IMR-90 (cell line): ENCODE data around the gene MARS1. TPM values are rescaled to one million over a fixed set of nuclear protein-coding genes. Genes with fewer than 3 reads are reported as not detected.

Experiments used
- ATAC-seq: fragments of 200-7000 bp; cut with Tn5 transposase; 2 replicates; pipeline ENCODE4 v1.9.1; 2020; ENCODE audit warnings: low read depth, mild to moderate bottlenecking, moderate library complexity
- BruUV-seq: library from RNA; stranded (reverse); fragments of 400-500 nt; replicated peaks from 2 replicates; lab custom pipeline; 2021; lab: Mats Ljungman, UMichigan
- CTCF ChIA-PET: fragments of 300-600 bp; formaldehyde crosslinking; extraction: SDS; loops from one replicate; lab custom pipeline; 2021; ENCODE audit warnings: antibody characterized with exemption; lab: Yijun Ruan, JAX
- POLR2A ChIA-PET: fragments of 300-600 bp; sonication (Branson Sonifier 250); formaldehyde crosslinking; loops from one replicate; lab custom pipeline; 2022; ENCODE audit warnings: antibody characterized with exemption; ENCODE audit not compliant: unreplicated experiment; lab: Charles Lee
- DNase-seq: peaks from one replicate; pipeline ENCODE4 v3.0.0; 2013
- H2AFZ ChIP-seq: replicated peaks from 2 replicates; pipeline ENCODE3; 2013; ENCODE audit warnings: low read length, mild to moderate bottlenecking; ENCODE audit not compliant: poor library complexity
- H2AK5ac ChIP-seq: 2 replicates; pipeline ENCODE4 v1.6.1; 2013; ENCODE audit warnings: low read depth, low read length, inconsistent platforms
- H2AK9ac ChIP-seq: replicated peaks from 2 replicates; pipeline ENCODE3; 2013; ENCODE audit warnings: mild to moderate bottlenecking, low read depth, low read length, moderate library complexity; ENCODE audit not compliant: poor library complexity
- H2BK120ac ChIP-seq: 2 replicates; pipeline ENCODE4 v1.6.1; 2013; ENCODE audit warnings: low read depth, low read length, inconsistent platforms
- H2BK15ac ChIP-seq: 3 replicates; pipeline ENCODE4 v1.6.1; 2013; ENCODE audit warnings: low read depth, low read length, inconsistent platforms
- H2BK20ac ChIP-seq: 2 replicates; pipeline ENCODE4 v1.6.1; 2013; ENCODE audit warnings: low read depth, mild to moderate bottlenecking, inconsistent platforms, low read length, moderate library complexity
- H2BK5ac ChIP-seq: 2 replicates; pipeline ENCODE4 v1.6.1; 2013; ENCODE audit warnings: mild to moderate bottlenecking, low read depth, low read length, inconsistent platforms; ENCODE audit not compliant: poor library complexity, severe bottlenecking
- H3K14ac ChIP-seq: replicated peaks from 2 replicates; pipeline ENCODE4 v1.6.1; 2013; ENCODE audit warnings: low read depth, low read length, inconsistent platforms
- H3K18ac ChIP-seq: 2 replicates; pipeline ENCODE4 v1.6.1; 2013; ENCODE audit warnings: low read depth, low read length, control low read depth
- H3K23ac ChIP-seq: 2 replicates; pipeline ENCODE4 v1.6.1; 2013; ENCODE audit warnings: low read depth, low read length, inconsistent platforms
- H3K27ac ChIP-seq: 2 replicates; pipeline ENCODE4 v1.5.1; 2013; ENCODE audit warnings: mild to moderate bottlenecking, control low read depth, low read length; ENCODE audit not compliant: insufficient read depth
- H3K27me3 ChIP-seq: 2 replicates; pipeline ENCODE4 v1.6.1; 2013; ENCODE audit warnings: low read length; ENCODE audit not compliant: control insufficient read depth, insufficient read depth
- H3K36me3 ChIP-seq: 2 replicates; pipeline ENCODE4 v1.6.1; 2013; ENCODE audit warnings: low read length, mixed read lengths; ENCODE audit not compliant: control insufficient read depth, insufficient read depth
- H3K4ac ChIP-seq: 2 replicates; pipeline ENCODE4 v1.6.1; 2013; ENCODE audit warnings: low read depth, low read length, inconsistent platforms
- H3K4me1 ChIP-seq: 2 replicates; pipeline ENCODE4 v1.6.1; 2013; ENCODE audit warnings: low read length, mixed read lengths; ENCODE audit not compliant: control insufficient read depth, insufficient read depth
- H3K4me2 ChIP-seq: 2 replicates; pipeline ENCODE4 v1.6.1; 2013; ENCODE audit warnings: low read depth, mild to moderate bottlenecking, control low read depth, low read length, moderate library complexity
- H3K4me3 ChIP-seq: 2 replicates; pipeline ENCODE4 v1.5.1; 2013; ENCODE audit warnings: low read depth, mild to moderate bottlenecking, control low read depth, low read length, moderate library complexity; ENCODE audit not compliant: insufficient read depth
- H3K56ac ChIP-seq: 2 replicates; pipeline ENCODE4 v1.6.1; 2013; ENCODE audit warnings: low read length, inconsistent platforms; ENCODE audit not compliant: insufficient read depth; ENCODE audit errors: extremely low read depth
- H3K79me1 ChIP-seq, 2 experiments: 2 replicates each; pipeline ENCODE4 v1.6.1; 2013; ENCODE audit warnings: low read length in 2 of 2, inconsistent platforms in 1 of 2, low read depth in 1 of 2
- H3K9ac ChIP-seq: 2 replicates; pipeline ENCODE4 v1.6.1; 2013; ENCODE audit warnings: low read depth, low read length, control low read depth
- H3K9me1 ChIP-seq: 2 replicates; pipeline ENCODE4 v1.6.1; 2013; ENCODE audit warnings: low read length, inconsistent platforms; ENCODE audit not compliant: insufficient read depth
- H3K9me3 ChIP-seq: 2 replicates; pipeline ENCODE4 v1.6.1; 2013; ENCODE audit warnings: low read length; ENCODE audit not compliant: control insufficient read depth, insufficient read depth
- H4K20me1 ChIP-seq: 2 replicates; pipeline ENCODE4 v1.6.1; 2013; ENCODE audit warnings: low read length, inconsistent platforms; ENCODE audit not compliant: insufficient read depth
- H4K5ac ChIP-seq: 2 replicates; pipeline ENCODE4 v1.6.1; 2013; ENCODE audit warnings: mild to moderate bottlenecking, low read depth, low read length, control low read depth
- H4K8ac ChIP-seq, 2 experiments: 2 replicates each; pipeline ENCODE4 v1.6.1; 2013; ENCODE audit warnings: low read depth in 2 of 2, low read length in 2 of 2, control low read depth in 1 of 2, inconsistent platforms in 1 of 2
- H4K91ac ChIP-seq: 2 replicates; pipeline ENCODE4 v1.6.1; 2013; ENCODE audit warnings: low read depth, low read length, inconsistent platforms; ENCODE audit not compliant: insufficient read depth
- POLR2A ChIP-seq: IDR thresholded peaks from 2 replicates; pipeline ENCODE4 v1.6.1; 2012; ENCODE audit warnings: mild to moderate bottlenecking, low read depth, low read length
- WGBS, 2 experiments: methylation state at CpG; one replicate each; pipeline versions ENCODE4 v1.1.5 to v1.1.7; 2013; ENCODE audit warnings: missing lambda C conversion rate in 2 of 2; ENCODE audit not compliant: insufficient read length in 1 of 2; ENCODE audit errors: extremely low coverage in 2 of 2; 5-methylcytosine and 5-hydroxymethylcytosine counted together
- dilution Hi-C: fragments of 300-500 bp; cut with HindIII; formaldehyde crosslinking; loops from one replicate; pipeline ENCODE4 v1.14.3; 2018; ENCODE audit warnings: low sequenced_read_pairs; ENCODE audit not compliant: unreplicated experiment
- in situ Hi-C: fragments of 300-500 bp; cut with MboI; formaldehyde crosslinking; loops from 3 replicates; pipeline ENCODE4 v1.14.3; 2019; ENCODE audit warnings: low sequenced_read_pairs, inconsistent platforms, mixed read lengths
- intact Hi-C: fragments of 100-400 bp; cut with micrococcal nuclease; formaldehyde crosslinking; loops from 2 replicates; pipeline ENCODE4 v1.10.0; 2022
- polyA plus RNA-seq, 3 experiments: library from polyadenylated mRNA; depleted of rRNA; stranded (reverse); fragments of >200 nt; gene quantifications; 2 replicates each; pipeline ENCODE4 v1.2.3, GENCODE V29; 2012; ENCODE audit warnings: low replicate concordance in 1 of 3
- total RNA-seq: library from RNA; depleted of rRNA; stranded (reverse); fragments of >200 nt; gene quantifications from 2 replicates; pipeline ENCODE4 v1.2.3, GENCODE V29; 2012

Gene MARS1
- total and polyA plus RNA-seq, 2 of the 4 experiments (the other 2 are of a cell fraction) = 156 to 164 TPM

GRCh38 chr12:57473886-57474285, 14.0 kb upstream of the MARS1 start:
- BruUV-seq = no TSS peak
- ATAC-seq (no peak), DNase-seq (no peak)
- H2AFZ ChIP-seq = no peak overlapping the region
- dilution Hi-C loops = no loop called here
- H3K79me1 ChIP-seq = no peaks in the 10 kb centered on the region
- H2AK9ac ChIP-seq = no peak overlapping the region
- no peak overlapping the region for H3K56ac ChIP-seq
- H2BK5ac ChIP-seq = no peak overlapping the region
- no peak overlapping the region for H3K14ac ChIP-seq
- H3K4me3 ChIP-seq = no peak overlapping the region
- H3K4ac ChIP-seq = no peak overlapping the region
- no peak overlapping the region for H2BK120ac ChIP-seq
- peaks cover 58% of the 10 kb centered on the region for H3K27me3 ChIP-seq
- H3K4me2 ChIP-seq = no peak overlapping the region
- 0 out of 2 replicates have a peak, but pooled peaks cover 2% of the 10 kb centered on the region for H3K4me1 ChIP-seq
- H3K9me3 ChIP-seq = no peaks in the 10 kb centered on the region; the same call in 1 of the 2 replicates
- no peak overlapping the region for H3K18ac ChIP-seq
- H4K8ac ChIP-seq = no peak overlapping the region
- no peak overlapping the region for H2AK5ac ChIP-seq
- H4K91ac ChIP-seq = no peak overlapping the region
- H3K36me3 ChIP-seq = no peaks in the 10 kb centered on the region
- no peak overlapping the region for H3K9ac ChIP-seq
- H2BK20ac ChIP-seq = no peak overlapping the region
- no peak for TF ChIP-seq POLR2A
- no CpG with 5 or more reads among the region's 5 CpGs for WGBS, 2 experiments
- no peak overlapping the region for H2BK15ac ChIP-seq
- ChIA-PET CTCF (interaction anchor here (1.1 to 1.9 kb wide), 3 partner anchors 11 to 19 kb away, joined by 3 to 8 read pairs (median 3); partner anchors contain the start of genes GLI1 and INHBE), POLR2A (no interaction called here)
- H4K5ac ChIP-seq = no peak overlapping the region
- in situ Hi-C loops = no loop called here
- H3K9me1 ChIP-seq = no peaks in the 10 kb centered on the region
- intact Hi-C loops = no loop called here
- no peak overlapping the region for H3K23ac ChIP-seq
- no peak overlapping the region for H3K27ac ChIP-seq
- H4K20me1 ChIP-seq = no peaks in the 10 kb centered on the region
